GM13976 (cell line): ENCODE measurements around the gene OTULINL.
A peak's percentile ranks its signal among the peaks of the same experiment; 100 is the strongest.

Experiments
- DNase-seq: peaks from one replicate; pipeline ENCODE4 v3.0.0; 2012; ENCODE audit warnings: low spot score
- CTCF ChIP-seq: IDR thresholded peaks from 2 replicates; pipeline ENCODE4 v1.5.1; 2012; ENCODE audit warnings: borderline replicate concordance, mild to moderate bottlenecking; ENCODE audit not compliant: insufficient read depth; ENCODE audit errors: extremely low read depth, missing control alignments, control extremely low read depth
- in situ Hi-C: fragments of 300-500 bp; cut with MboI; formaldehyde crosslinking; loops from one replicate; pipeline ENCODE4 v1.12.0; 2022; ENCODE audit warnings: low sequenced_read_pairs, mixed read lengths, inconsistent platforms; ENCODE audit not compliant: unreplicated experiment

Gene OTULINL

GRCh38 chr5:14628346-14628745, 46.8 kb downstream of the OTULINL start:
- in situ Hi-C loops, result loop anchor here (25.0 kb wide), 1 partner anchor 266 kb away; no protein-coding TSS in a partner anchor
- peak; percentile 41 for DNase-seq
- no peak for TF ChIP-seq CTCF

- TF ChIP-seq CTCF, result no peak
- in situ Hi-C loops, result loop anchor here (25.0 kb wide), 1 partner anchor 268 kb away; no protein-coding TSS in a partner anchor
- no peak for DNase-seq
These were observed 49.1 kb downstream of the OTULINL start for GRCh38 chr5:14630671-14631070.

GRCh38 chr5:14635656-14636055, 54.1 kb downstream of the OTULINL start:
- no peak for DNase-seq
- no peak for TF ChIP-seq CTCF
- in situ Hi-C loops, result loop anchor here (25.0 kb wide), 1 partner anchor 273 kb away; no protein-coding TSS in a partner anchor

GRCh38 chr5:14640765-14641164, 59.2 kb downstream of the OTULINL start:
- in situ Hi-C loops, result loop anchor here (10.0 to 25.0 kb wide), 2 partner anchors 278 to 656 kb away; no protein-coding TSS in a partner anchor
- no peak for TF ChIP-seq CTCF
- DNase-seq, result no peak

- in situ Hi-C loops, result loop anchor here (10.0 to 25.0 kb wide), 2 partner anchors 282 to 660 kb away; no protein-coding TSS in a partner anchor
- no peak for DNase-seq
- no peak for TF ChIP-seq CTCF
These were observed 63.1 kb downstream of the OTULINL start for GRCh38 chr5:14644623-14645237.

- in situ Hi-C loops, result loop anchor here (25.0 kb wide), 1 partner anchor 488 kb away; no protein-coding TSS in a partner anchor
- TF ChIP-seq CTCF, result no peak
- DNase-seq, result no peak
These were observed 68.5 kb downstream of the OTULINL start for GRCh38 chr5:14650052-14650451.
